Keratinocyte (primary cell): Measurements from ENCODE around the gene SERTAD2.

ENCODE experiments used
- EZH2 ChIP-seq: IDR thresholded peaks from one replicate; pipeline ENCODE4 v1.6.1; 2012; ENCODE audit warnings: inconsistent platforms, mild to moderate bottlenecking, low read length, moderate library complexity
- TF ChIP-seq, protein P1 (sequence below), 3 experiments: IDR thresholded peaks in 1 of 3; conservative IDR thresholded peaks in 1 of 3; optimal IDR thresholded peaks in 1 of 3; 2 replicates in 2 of 3; 3 replicates in 1 of 3; pipeline versions ENCODE3 to v1.5.1; 2011; ENCODE audit warnings: low read length in 3 of 3, mild to moderate bottlenecking in 3 of 3, moderate library complexity in 2 of 3, control low read depth in 1 of 3, inconsistent platforms in 1 of 3; ENCODE audit not compliant: insufficient read depth in 2 of 3; ENCODE audit errors: extremely low read depth in 1 of 3

DNA sequence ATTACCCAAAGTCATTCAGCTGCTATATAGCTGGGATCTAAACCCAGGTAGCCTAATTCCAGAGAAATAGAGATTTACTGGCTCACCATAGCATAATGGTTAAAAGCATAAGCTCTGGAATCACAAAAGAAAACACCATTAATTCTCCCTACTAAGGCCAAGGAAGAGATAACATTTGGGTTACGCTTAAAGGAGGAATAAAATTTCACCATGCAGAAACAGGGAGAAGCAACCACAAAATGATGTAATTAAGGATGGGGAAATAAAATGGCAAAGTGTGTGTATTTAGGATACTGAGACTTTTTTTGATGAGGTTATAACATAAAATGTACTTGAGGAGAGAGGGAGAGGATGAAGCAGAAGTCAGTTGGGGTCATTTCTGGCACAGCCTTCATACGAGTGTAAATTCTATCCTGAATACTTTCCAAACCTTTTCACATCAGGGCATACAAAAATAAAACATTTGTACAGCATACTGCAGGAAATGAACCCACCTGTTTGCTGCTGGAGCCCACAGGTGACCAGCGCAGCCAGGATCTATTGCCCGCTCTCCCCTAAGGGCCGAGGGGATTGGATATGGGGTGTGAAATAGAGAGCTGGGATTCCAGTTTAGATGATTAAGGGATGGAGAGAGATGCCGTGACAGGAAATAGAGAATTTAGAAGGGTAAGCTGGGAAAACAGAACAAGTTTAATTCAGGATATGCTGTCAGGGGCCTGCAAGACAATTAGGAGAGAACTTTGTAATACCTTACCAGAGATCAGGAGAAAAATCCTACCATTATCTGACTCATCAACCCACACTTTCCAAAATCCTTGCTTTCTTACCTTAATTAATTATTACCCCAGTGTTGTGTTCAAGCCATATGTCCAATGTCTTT, 43.8 kb upstream of the SERTAD2 start:
- TF ChIP-seq, protein P1, sequence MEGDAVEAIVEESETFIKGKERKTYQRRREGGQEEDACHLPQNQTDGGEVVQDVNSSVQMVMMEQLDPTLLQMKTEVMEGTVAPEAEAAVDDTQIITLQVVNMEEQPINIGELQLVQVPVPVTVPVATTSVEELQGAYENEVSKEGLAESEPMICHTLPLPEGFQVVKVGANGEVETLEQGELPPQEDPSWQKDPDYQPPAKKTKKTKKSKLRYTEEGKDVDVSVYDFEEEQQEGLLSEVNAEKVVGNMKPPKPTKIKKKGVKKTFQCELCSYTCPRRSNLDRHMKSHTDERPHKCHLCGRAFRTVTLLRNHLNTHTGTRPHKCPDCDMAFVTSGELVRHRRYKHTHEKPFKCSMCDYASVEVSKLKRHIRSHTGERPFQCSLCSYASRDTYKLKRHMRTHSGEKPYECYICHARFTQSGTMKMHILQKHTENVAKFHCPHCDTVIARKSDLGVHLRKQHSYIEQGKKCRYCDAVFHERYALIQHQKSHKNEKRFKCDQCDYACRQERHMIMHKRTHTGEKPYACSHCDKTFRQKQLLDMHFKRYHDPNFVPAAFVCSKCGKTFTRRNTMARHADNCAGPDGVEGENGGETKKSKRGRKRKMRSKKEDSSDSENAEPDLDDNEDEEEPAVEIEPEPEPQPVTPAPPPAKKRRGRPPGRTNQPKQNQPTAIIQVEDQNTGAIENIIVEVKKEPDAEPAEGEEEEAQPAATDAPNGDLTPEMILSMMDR (optimal IDR thresholded peaks at IDR 0.05 in 1 of 3, IDR thresholded peaks at IDR 0.05 in 1 of 3, conservative IDR thresholded peaks at IDR 0.05 in 1 of 3; ENCODE audit: extremely low read depth in 1 of 3, insufficient read depth in 2 of 3, low read length in 3 of 3) = no peak
- TF ChIP-seq EZH2 = no peak
